AG10803 (cell line): ENCODE measurements around the gene BTBD9.

Experiments used
- DNase-seq: peaks from one replicate; pipeline ENCODE4 v3.0.0; 2010; ENCODE audit warnings: low read depth
- H3K4me3 ChIP-seq: 2 replicates; pipeline ENCODE4 v1.5.1; 2011; ENCODE audit warnings: mild to moderate bottlenecking, low read length, control low read depth
- TF ChIP-seq, protein P1 (sequence below): conservative IDR thresholded peaks from 2 replicates; pipeline ENCODE4 v1.5.1; 2011; ENCODE audit warnings: mild to moderate bottlenecking, low read length, control low read depth, inconsistent platforms

The BTBD9 gene

DNA sequence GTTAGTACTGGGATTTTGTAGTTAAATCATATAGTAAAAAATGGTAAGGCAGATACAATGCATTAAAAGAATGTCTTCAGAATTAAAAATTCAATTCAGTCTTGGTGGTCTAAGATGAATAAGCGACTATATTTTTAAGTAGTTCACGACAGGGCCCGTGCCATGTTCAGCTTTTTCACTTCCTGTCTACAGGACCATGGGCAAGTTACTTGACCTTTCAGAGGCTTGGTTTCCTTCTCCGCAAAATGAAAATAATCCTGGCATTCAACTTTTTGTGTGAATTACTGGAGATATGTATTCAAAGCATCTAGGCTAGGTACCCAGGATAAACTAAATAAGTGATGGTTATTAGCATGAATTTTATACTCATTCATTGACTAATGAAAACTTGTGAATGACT is 216.0 kb downstream of the BTBD9 start:
- TF ChIP-seq, protein P1, sequence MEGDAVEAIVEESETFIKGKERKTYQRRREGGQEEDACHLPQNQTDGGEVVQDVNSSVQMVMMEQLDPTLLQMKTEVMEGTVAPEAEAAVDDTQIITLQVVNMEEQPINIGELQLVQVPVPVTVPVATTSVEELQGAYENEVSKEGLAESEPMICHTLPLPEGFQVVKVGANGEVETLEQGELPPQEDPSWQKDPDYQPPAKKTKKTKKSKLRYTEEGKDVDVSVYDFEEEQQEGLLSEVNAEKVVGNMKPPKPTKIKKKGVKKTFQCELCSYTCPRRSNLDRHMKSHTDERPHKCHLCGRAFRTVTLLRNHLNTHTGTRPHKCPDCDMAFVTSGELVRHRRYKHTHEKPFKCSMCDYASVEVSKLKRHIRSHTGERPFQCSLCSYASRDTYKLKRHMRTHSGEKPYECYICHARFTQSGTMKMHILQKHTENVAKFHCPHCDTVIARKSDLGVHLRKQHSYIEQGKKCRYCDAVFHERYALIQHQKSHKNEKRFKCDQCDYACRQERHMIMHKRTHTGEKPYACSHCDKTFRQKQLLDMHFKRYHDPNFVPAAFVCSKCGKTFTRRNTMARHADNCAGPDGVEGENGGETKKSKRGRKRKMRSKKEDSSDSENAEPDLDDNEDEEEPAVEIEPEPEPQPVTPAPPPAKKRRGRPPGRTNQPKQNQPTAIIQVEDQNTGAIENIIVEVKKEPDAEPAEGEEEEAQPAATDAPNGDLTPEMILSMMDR, result no peak
- DNase-seq, result no peak
- no peak overlapping the region for H3K4me3 ChIP-seq

DNA sequence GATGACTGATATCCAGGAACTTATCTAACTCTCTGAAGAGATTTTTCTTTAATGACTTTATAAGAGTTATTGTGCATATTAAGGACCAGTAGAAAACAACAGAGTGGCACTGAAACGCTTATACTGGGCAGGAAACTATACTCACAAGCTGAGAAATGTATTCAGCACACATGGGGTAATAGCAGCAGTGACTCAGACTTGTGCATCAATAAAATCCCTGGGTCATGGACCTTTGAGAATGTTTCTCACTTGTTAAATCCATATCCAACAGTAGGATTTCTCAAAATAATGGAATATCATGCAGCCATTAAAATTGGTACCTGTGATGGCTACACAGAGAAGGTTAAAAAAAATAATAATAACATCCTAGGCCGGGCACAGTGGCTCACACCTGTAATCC is 219.5 kb downstream of the BTBD9 start:
- TF ChIP-seq, protein P1, result no peak

DNA sequence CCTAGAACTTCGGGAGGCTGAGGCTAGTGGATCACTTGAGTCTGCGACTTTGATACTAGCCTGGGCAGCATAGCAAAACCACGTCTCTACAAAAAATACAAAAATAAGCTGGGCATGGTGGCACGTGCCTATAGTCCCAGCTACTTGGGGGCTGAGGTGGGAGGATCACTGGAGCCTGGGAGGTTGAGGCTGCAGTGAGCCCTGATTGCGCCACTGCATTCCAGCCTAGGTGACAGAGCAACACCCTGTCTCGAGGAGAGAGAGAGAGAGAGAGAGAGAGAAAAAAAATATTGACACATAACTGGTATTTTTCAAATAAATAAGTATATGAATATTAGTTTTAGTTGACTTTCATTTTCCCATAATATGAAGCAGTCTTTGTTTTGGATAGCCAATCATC is 222.2 kb downstream of the BTBD9 start:
- TF ChIP-seq, protein P1, result no peak
- DNase-seq, result no peak
- no peak overlapping the region for H3K4me3 ChIP-seq

More for the DNA sequence above, 219.5 kb downstream of the BTBD9 start:
- no peak overlapping the region for H3K4me3 ChIP-seq
- DNase-seq, result no peak

DNA sequence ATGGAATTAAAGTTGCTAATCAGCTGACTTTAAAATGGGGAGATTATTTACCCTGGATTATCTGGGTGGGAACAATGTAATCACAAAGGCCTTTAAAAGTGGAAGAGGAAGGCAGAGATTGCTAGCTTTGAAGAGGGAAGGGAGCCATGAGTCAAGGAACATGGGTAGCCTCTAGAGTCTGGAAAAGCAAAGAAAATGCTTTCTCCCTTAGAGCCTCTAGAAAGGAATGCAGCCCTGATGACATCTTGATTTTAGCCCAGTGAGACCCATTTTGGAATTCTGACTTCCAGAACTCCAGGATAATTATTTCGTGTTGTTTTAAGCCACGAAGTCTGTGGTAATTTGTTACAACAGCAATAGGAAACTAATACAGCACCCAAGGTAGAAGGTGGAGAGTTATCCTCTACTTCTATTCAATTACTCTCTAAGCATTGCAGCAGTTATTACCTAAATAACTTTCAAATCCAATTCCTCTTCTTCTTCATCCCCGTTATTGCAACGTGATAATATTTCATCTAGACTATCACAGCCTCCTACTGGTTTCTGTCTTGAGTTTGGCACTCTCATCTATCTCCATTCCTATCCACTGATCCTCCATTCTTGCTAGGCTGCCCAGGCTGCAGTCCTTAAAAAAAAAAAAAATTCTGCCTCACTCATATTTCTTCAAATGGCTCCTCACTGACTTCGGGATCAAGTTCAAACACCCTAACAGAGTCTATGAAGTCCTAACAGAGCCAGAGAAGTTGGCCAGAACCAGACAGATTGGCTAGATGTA is 224.3 kb downstream of the BTBD9 start:
- TF ChIP-seq, protein P1, result no peak
- DNase-seq, result peak; percentile 40
- H3K4me3 ChIP-seq, result no peak overlapping the region

DNA sequence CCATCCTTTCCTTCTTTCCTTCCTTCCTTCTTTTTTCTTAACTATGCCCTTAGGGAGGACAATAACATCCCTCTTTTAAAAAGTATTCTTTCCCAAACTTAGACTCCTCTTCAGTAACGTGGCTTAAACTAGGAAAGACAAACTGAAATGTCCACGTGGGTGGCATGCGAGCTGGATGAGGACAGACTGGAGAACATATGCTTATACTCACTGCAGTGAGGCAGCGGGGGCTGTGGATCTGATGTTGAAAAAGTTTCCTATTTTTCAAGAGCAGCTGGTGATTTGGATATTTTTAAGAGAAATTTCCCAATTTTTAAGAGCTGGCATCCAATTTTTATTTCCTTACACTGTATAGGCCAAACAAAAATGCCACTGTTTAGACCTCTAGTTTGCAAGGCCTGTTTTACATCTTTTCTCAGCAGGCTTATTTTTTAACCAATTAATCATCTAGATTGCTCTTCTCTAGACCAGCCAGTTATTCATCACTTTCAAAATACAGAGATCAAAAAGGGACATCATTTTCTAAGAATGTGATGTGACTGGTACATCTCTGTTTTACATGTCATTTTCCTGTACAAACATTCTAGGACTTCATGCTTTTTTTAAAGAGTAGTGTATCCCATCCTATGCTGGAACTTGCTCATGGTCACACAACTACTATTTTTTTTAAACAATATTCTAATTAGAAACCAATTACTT is 226.5 kb downstream of the BTBD9 start:
- DNase-seq, result peak; percentile 68
- no peak overlapping the region for H3K4me3 ChIP-seq
- TF ChIP-seq, protein P1, result no peak

DNA sequence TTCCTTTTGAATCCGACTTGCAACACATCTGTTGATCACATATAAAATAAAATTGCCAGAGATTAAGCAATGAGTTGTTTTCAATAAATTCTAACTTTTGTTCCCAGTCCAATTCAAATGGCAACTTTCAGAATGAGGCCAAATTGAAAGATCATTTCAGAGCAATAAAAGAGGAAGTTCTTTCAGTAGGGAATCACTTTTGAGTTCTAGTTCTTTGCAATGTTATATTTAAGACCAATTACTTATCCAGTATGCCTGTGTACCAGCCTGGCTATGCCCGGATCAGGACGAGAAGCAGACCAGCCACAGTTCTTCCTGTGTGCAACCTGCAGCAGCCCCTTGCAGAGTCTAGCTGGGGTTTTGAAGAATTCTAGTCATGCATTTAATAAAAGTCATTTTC is 232.5 kb downstream of the BTBD9 start:
- no peak overlapping the region for H3K4me3 ChIP-seq
- TF ChIP-seq, protein P1, result no peak
- no peak for DNase-seq

DNA sequence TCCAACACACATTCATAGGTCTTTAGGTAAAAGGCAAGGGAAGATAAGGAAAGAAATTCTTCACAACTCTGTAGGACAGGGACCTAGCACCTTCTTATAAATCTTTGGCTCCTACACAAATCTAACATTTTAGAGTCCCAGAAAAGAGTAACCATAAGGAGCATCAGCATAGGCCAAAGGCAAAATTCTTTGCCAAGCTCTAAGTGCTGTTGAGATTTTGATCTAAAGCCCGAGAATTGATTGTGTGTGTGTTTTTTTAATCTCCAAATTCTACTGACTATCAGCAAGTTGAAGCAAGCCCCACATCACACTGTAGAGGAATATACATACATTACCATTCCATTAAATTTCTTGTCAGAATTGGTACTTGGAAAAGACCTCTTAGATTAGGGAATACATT is 233.6 kb downstream of the BTBD9 start:
- DNase-seq, result no peak
- TF ChIP-seq, protein P1, result no peak
- H3K4me3 ChIP-seq, result no peak overlapping the region
